Neural cell (in vitro differentiated cells): ENCODE results near the gene C2orf49. TPM values are rescaled to one million over a fixed set of nuclear protein-coding genes. Genes with fewer than 3 reads are reported as not detected.

ENCODE experiments used
- H2AFZ ChIP-seq: fragments of 200-600, 300-800 bp; sonication (generic), shearing (Covaris generic); 2 replicates; pipeline ENCODE4 v1.6.0; 2014; ENCODE audit warnings: low read depth, mild to moderate bottlenecking, antibody characterized with exemption, low read length, moderate library complexity
- H3F3A ChIP-seq: fragments of 200-600 bp; shearing (Covaris generic); 2 replicates; pipeline ENCODE4 v1.6.1; 2016; ENCODE audit warnings: mild to moderate bottlenecking, moderate library complexity, mixed read lengths, antibody characterized with exemption, low read length; ENCODE audit not compliant: insufficient read depth, poor library complexity, severe bottlenecking
- H3K27ac ChIP-seq: fragments of 200-600, 300-800 bp; sonication (generic), shearing (Covaris generic); 2 replicates; pipeline ENCODE4 v1.5.1; 2014; ENCODE audit warnings: mild to moderate bottlenecking, low read length, moderate library complexity
- H3K27me3 ChIP-seq: fragments of 300-800, 200-600 bp; sonication (generic), shearing (Covaris generic); 2 replicates; pipeline ENCODE4 v1.6.0; 2014; ENCODE audit warnings: mild to moderate bottlenecking, low read depth, low read length, moderate library complexity; ENCODE audit not compliant: insufficient read depth
- H3K36me3 ChIP-seq: fragments of 300-800, 200-600 bp; sonication (generic), shearing (Covaris generic); 2 replicates; pipeline ENCODE4 v1.5.1; 2014; ENCODE audit warnings: mild to moderate bottlenecking, antibody characterized with exemption, low read length, moderate library complexity; ENCODE audit not compliant: insufficient read depth
- H3K4me2 ChIP-seq: fragments of 300-800, 200-600 bp; sonication (generic), shearing (Covaris generic); 2 replicates; pipeline ENCODE4 v1.6.0; 2014; ENCODE audit warnings: mild to moderate bottlenecking, low read length
- H3K4me3 ChIP-seq: fragments of 300-800, 200-600 bp; sonication (generic), shearing (Covaris generic); 2 replicates; pipeline ENCODE4 v1.5.1; 2014; ENCODE audit warnings: mild to moderate bottlenecking, low read length, moderate library complexity
- H3K79me2 ChIP-seq: fragments of 200-600 bp; shearing (Covaris generic); replicated peaks from 2 replicates; pipeline ENCODE4 v1.6.0; 2014; ENCODE audit warnings: mild to moderate bottlenecking, low read length, moderate library complexity; ENCODE audit not compliant: insufficient read depth
- H3K9ac ChIP-seq: fragments of 300-800, 200-600 bp; sonication (generic), shearing (Covaris generic); 2 replicates; pipeline ENCODE4 v1.6.1; 2016; ENCODE audit warnings: mild to moderate bottlenecking, low read length, mixed read lengths
- H3K9me2 ChIP-seq: fragments of 200-600 bp; shearing (Covaris generic); 2 replicates; pipeline ENCODE4 v1.6.1; 2016; ENCODE audit warnings: mild to moderate bottlenecking, low read length, mixed read lengths; ENCODE audit not compliant: insufficient read depth
- H3K9me3 ChIP-seq: fragments of 200-600, 300-800 bp; sonication (generic), shearing (Covaris generic); 2 replicates; pipeline ENCODE4 v1.6.1; 2016; ENCODE audit warnings: mild to moderate bottlenecking, mixed run types, low read length, moderate library complexity, mixed read lengths
- H4K20me1 ChIP-seq: fragments of 200-600 bp; shearing (Covaris generic); 2 replicates; pipeline ENCODE4 v1.6.1; 2016; ENCODE audit warnings: mild to moderate bottlenecking, mixed run types; ENCODE audit not compliant: insufficient read depth
- CTCF ChIP-seq: fragments of 450-650 bp; IDR thresholded peaks from 2 replicates; pipeline ENCODE4 v1.5.1; 2014; ENCODE audit warnings: antibody characterized with exemption, mild to moderate bottlenecking, moderate library complexity; ENCODE audit not compliant: poor library complexity, severe bottlenecking
- EP300 ChIP-seq: fragments of 450-650 bp; conservative IDR thresholded peaks from 2 replicates; pipeline ENCODE4 v1.6.1; 2014; ENCODE audit warnings: antibody characterized with exemption, mild to moderate bottlenecking, moderate library complexity; ENCODE audit not compliant: poor library complexity, severe bottlenecking
- EZH2 ChIP-seq: fragments of 200-600, 300-800 bp; shearing (Covaris generic), sonication (generic); IDR thresholded peaks from 2 replicates; pipeline ENCODE4 v1.6.1; 2014; ENCODE audit warnings: antibody characterized with exemption, low read length, borderline replicate concordance, mild to moderate bottlenecking; ENCODE audit not compliant: insufficient read depth, poor library complexity, severe bottlenecking
- POLR2AphosphoS5 ChIP-seq: IDR thresholded peaks from 2 replicates; pipeline ENCODE4 v1.6.1; 2012
- RAD21 ChIP-seq: fragments of 450-650 bp; conservative IDR thresholded peaks from 2 replicates; pipeline ENCODE4 v1.6.1; 2014; ENCODE audit warnings: antibody characterized with exemption, mild to moderate bottlenecking, moderate library complexity
- REST ChIP-seq: IDR thresholded peaks from 2 replicates; pipeline ENCODE4 v1.6.1; 2012; ENCODE audit warnings: borderline replicate concordance
- SMC3 ChIP-seq: fragments of 450-650 bp; conservative IDR thresholded peaks from 2 replicates; pipeline ENCODE4 v1.6.1; 2014; ENCODE audit warnings: antibody characterized with exemption, mild to moderate bottlenecking, moderate library complexity; ENCODE audit not compliant: poor library complexity
- polyA plus RNA-seq: library from polyadenylated mRNA; depleted of rRNA; stranded (reverse); fragments of >200 nt; gene quantifications from 2 replicates; pipeline ENCODE4 v1.2.3, GENCODE V29; 2014

The C2orf49 gene
- polyA plus RNA-seq, 1 donor from 2014 or later: 35.6 TPM

DNA sequence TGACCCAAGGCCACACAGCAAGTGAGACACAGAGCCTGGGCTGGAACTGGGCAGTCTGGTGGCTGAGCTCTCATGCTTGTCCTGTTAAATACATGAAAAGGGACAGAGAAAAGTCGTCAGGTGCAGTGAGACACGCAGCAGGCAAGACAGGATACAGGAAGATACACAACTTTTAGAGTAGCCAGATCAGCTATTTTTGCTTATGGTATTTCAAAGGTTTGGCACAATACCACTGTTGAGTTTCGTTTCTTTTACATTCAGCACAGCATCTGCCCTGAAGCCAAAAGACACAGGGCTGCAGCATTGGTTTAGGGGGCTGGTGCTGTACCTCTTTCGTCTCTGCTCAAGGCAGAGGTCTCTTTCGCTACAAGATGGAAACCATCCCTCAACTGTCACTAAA lies 47.5 kb downstream of the C2orf49 start:
- Histone ChIP-seq H3K4me2 (no peak overlapping the region), H4K20me1 (no peaks in the 10 kb centered on the region), H3K79me2 (no peaks in the 10 kb centered on the region), H3K9me3 (no peaks in the 10 kb centered on the region), H2AFZ (no peak overlapping the region), H3F3A (no peaks in the 10 kb centered on the region), H3K27me3 (no peaks in the 10 kb centered on the region), H3K9me2 (no peaks in the 10 kb centered on the region), H3K36me3 (no peaks in the 10 kb centered on the region), H3K27ac (no peak overlapping the region), H3K9ac (no peak overlapping the region), H3K4me3 (no peak overlapping the region)
- no peak for TF ChIP-seq POLR2AphosphoS5
- no peak for TF ChIP-seq REST
- TF ChIP-seq CTCF: no peak
- no peak for TF ChIP-seq SMC3
- TF ChIP-seq RAD21: no peak
- TF ChIP-seq EP300: no peak

DNA sequence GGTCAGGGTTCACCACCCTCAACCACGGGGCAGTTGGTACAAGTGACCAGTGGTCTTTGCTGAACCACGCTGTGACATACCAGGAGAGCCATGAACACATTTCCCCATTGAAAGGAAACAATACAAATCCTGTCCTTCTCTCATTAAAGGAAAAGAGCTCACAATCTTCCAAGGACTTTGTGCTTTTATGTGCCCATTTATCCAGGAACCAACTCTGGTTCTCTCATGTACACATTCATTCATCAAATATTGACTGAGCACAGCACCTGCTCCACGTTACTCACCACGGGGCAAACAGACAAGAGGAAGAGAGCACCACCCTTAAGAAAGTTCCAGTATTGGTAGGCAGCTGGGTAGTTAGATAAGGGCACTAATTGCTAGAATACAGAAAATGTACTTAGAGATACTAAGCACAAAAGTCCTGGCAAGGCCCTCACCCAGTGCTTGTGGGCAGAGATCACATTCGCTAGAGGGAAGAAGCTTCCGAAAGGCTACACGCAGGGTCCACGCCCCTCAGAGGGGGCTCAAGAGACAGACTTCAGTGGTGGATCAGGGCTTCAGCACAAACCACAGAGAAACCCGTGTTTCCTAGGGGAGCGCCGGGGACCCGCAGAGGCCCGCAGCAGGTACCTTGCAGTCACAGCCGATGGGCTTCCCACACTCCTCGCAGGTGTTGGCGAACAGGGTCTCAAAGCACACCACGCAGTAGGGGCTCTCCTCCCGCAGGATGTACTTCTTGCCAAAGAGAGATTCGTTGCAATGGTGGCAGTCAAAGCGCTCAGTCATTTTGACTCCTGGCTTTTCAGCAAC lies 48.6 kb downstream of the C2orf49 start:
- Histone ChIP-seq H3K9me3 (no peaks in the 10 kb centered on the region), H3K4me3 (no peak overlapping the region), H3F3A (no peaks in the 10 kb centered on the region), H3K79me2 (no peaks in the 10 kb centered on the region), H3K27ac (no peak overlapping the region), H3K9ac (no peak overlapping the region), H2AFZ (no peak overlapping the region), H3K9me2 (no peaks in the 10 kb centered on the region), H4K20me1 (no peaks in the 10 kb centered on the region), H3K27me3 (no peaks in the 10 kb centered on the region), H3K4me2 (no peak overlapping the region), H3K36me3 (no peaks in the 10 kb centered on the region)
- TF ChIP-seq SMC3: no peak
- TF ChIP-seq CTCF: no peak
- TF ChIP-seq EZH2: no peak
